HUES48 (cell line): ENCODE data around the gene TMEM145.

Experiments
- H3K27ac ChIP-seq: one replicate; pipeline ENCODE4 v1.7.0; 2013; ENCODE audit warnings: low read depth, low read length, inconsistent platforms
- H3K27me3 ChIP-seq: 2 replicates; pipeline ENCODE4 v1.6.1; 2013; ENCODE audit warnings: mild to moderate bottlenecking, low read length; ENCODE audit not compliant: control insufficient read depth, insufficient read depth
- H3K36me3 ChIP-seq: 2 replicates; pipeline ENCODE4 v1.6.1; 2013; ENCODE audit warnings: low read length; ENCODE audit not compliant: control insufficient read depth, insufficient read depth
- H3K4me1 ChIP-seq: 2 replicates; pipeline ENCODE4 v1.6.1; 2013; ENCODE audit warnings: mild to moderate bottlenecking, low read length; ENCODE audit not compliant: control insufficient read depth, insufficient read depth
- H3K4me3 ChIP-seq: 2 replicates; pipeline ENCODE4 v1.5.1; 2013; ENCODE audit warnings: mild to moderate bottlenecking, low read depth, low read length
- H3K9ac ChIP-seq: 2 replicates; pipeline ENCODE4 v1.6.1; 2013; ENCODE audit warnings: mild to moderate bottlenecking, low read depth, low read length, moderate library complexity
- H3K9me3 ChIP-seq: 2 replicates; pipeline ENCODE4 v1.6.1; 2013; ENCODE audit warnings: low read length; ENCODE audit not compliant: control insufficient read depth, insufficient read depth

TMEM145 gene

GRCh38 chr19:42317535-42317934 is 4.4 kb downstream of the TMEM145 start:
- Histone ChIP-seq H3K36me3 (no peaks in the 10 kb centered on the region), H3K9ac (no peak overlapping the region), H3K27ac (no peak overlapping the region), H3K9me3 (no peaks in the 10 kb centered on the region), H3K4me1 (no peaks in the 10 kb centered on the region), H3K4me3 (no peak overlapping the region), H3K27me3 (peaks cover 22% of the 10 kb centered on the region)

GRCh38 chr19:42322305-42322704 is 9.2 kb downstream of the TMEM145 start:
- H3K9ac ChIP-seq: no peak overlapping the region
- H3K36me3 ChIP-seq: no peaks in the 10 kb centered on the region
- H3K27ac ChIP-seq: no peak overlapping the region
- H3K27me3 ChIP-seq: peaks cover 23% of the 10 kb centered on the region
- no peaks in the 10 kb centered on the region for H3K9me3 ChIP-seq
- H3K4me1 ChIP-seq: no peaks in the 10 kb centered on the region; the same call in 1 of the 2 replicates
- no peak overlapping the region for H3K4me3 ChIP-seq

GRCh38 chr19:42323473-42323851 is 10.4 kb downstream of the TMEM145 start:
- Histone ChIP-seq H3K27ac (no peak overlapping the region), H3K9me3 (no peaks in the 10 kb centered on the region), H3K4me3 (peak overlapping the region; percentile 58; the same call in 1 of the 2 replicates), H3K27me3 (peaks cover 23% of the 10 kb centered on the region), H3K36me3 (no peaks in the 10 kb centered on the region), H3K4me1 (no peaks in the 10 kb centered on the region; the same call in 1 of the 2 replicates), H3K9ac (no peak overlapping the region)

DNA sequence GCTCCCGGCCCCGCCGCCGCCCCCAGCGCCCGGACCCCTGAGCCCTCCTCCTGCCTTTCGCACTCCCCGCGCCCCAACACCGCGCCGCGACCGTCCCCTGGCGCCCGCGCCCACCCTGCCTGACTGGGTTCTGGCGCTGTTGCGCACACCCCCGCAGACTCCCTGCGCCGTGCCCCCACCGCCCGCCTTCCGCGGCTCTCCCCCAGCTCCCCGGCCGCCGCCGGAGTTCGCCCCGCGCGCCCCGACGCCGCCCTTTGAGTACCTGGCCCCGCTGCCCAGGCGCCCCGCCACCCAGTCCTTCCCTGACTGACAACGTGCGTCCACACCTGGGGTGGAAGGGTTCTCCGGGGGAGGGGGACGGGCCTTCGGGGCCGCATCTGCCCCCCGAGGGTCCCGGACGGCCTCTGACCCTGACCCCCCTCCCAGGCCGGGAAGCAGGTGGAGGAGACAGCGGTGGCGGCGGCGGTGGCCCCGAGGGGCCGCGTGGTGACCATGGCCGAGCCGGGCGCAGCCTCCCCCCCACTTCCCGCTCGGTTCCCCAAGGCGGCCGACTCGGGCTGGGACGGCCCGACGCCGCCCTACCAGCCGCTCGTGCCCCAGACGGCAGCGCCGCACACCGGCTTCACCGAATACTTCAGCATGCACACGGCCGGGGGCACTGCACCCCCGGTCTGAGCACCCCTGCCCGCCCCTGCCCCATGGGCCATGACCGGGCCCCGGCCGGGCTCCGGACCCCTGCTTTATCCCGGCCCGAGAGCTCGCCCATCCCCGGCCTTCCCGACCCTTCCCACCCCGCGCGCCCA is 10.9 kb downstream of the TMEM145 start:
- Histone ChIP-seq H3K9me3 (no peaks in the 10 kb centered on the region), H3K27ac (no peak overlapping the region), H3K4me1 (no peaks in the 10 kb centered on the region; the same call in 1 of the 2 replicates), H3K4me3 (peak overlapping the region; percentile 58), H3K36me3 (no peaks in the 10 kb centered on the region), H3K9ac (no peak overlapping the region), H3K27me3 (peaks cover 23% of the 10 kb centered on the region)

DNA sequence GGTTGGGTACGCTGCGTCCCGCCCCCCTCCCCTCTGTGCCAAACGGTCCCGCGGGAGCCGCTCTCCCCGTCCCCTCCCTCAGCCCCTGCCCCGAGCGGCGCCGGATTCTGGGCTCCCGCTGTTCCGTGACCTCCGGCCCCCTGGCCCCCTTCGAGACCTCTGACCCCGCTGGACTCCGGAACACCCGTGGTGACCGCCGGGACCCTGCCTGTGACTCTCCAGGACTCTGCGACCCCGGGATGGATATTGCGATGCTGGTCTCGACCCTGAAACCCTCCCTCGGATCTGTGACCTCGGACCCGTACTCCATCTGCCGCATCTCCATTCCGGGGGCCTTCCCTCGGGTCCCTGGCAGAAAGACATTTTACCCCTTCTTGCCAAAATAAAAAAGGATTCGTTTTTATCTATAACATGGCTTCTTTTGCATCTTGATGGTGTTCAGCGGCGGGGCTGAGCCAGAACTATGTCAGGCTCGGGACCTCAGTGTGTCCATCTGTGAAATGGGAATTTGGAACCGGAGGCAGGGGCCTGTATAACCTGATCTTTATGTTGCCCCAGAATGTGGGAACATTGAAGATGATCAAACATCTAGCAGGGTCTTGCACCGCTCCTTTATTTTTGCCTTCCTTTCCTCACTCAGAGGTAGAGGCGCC is 11.7 kb downstream of the TMEM145 start:
- peak overlapping the region; percentile 37 for H3K27ac ChIP-seq
- H3K27me3 ChIP-seq: peaks cover 23% of the 10 kb centered on the region
- no peaks in the 10 kb centered on the region; the same call in 1 of the 2 replicates for H3K4me1 ChIP-seq
- H3K9me3 ChIP-seq: no peaks in the 10 kb centered on the region
- no peak overlapping the region for H3K9ac ChIP-seq
- H3K4me3 ChIP-seq: peak overlapping the region; percentile 58
- no peaks in the 10 kb centered on the region for H3K36me3 ChIP-seq

DNA sequence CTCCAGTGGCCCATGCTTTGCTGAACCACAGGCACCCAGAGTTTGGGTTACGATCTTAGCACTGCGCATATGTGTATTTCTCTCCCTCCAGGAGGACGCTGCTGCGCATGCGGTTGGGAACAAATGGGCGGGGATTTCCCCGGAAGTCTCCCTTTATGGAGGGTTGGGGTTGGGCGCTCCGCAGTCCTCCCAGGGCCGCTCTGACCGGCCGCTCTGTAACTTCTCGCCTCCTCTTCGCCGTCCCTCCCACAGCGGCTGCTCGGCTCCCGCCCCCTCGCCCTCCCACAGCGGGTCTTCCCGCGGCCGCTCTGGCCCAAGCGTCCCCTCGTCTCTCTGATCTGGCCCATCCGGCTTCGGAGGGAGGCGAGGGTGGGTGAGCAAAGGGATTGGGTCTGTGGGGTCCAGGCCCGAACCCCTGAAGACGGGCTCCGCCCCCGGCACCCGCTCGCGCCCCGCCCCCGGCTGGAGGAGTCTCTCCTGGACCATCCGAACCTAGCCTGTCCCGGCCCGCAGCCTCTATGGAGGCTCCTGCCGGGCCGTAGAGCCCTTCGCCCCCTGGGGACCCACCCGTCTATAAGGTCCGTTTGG is 12.3 kb downstream of the TMEM145 start, which contains the start of gene MEGF8:
Gene MEGF8 (plus strand): TSS at position 328 of the 588 bp plus-strand sequence. CDS start 609 bp downstream, outside the sequence.
- peak within 1 kb of the TSS; percentile 78 for H3K4me3 ChIP-seq
- H3K9me3 ChIP-seq: no peaks in the 10 kb centered on the region
- H3K36me3 ChIP-seq: no peaks in the 10 kb centered on the region
- no peaks in the 10 kb centered on the region; the same call in 1 of the 2 replicates for H3K4me1 ChIP-seq
- peak within 1 kb of the TSS; percentile 75 for H3K27ac ChIP-seq
- H3K27me3 ChIP-seq: peaks cover 23% of the 10 kb centered on the region
- peak within 1 kb of the TSS; percentile 43 for H3K9ac ChIP-seq

GRCh38 chr19:42325896-42326771 is 13.0 kb downstream of the TMEM145 start:
- no peaks in the 10 kb centered on the region; the same call in 1 of the 2 replicates for H3K4me1 ChIP-seq
- H3K27me3 ChIP-seq: peaks cover 23% of the 10 kb centered on the region
- H3K9ac ChIP-seq: peak overlapping the region; percentile 43
- no peaks in the 10 kb centered on the region for H3K9me3 ChIP-seq
- H3K27ac ChIP-seq: peak overlapping the region; percentile 75
- H3K36me3 ChIP-seq: no peaks in the 10 kb centered on the region
- H3K4me3 ChIP-seq: peak overlapping the region; percentile 78

- Histone ChIP-seq H3K27me3 (peaks cover 19% of the 10 kb centered on the region), H3K4me3 (peak overlapping the region; percentile 78; the same call in 1 of the 2 replicates), H3K4me1 (no peaks in the 10 kb centered on the region; the same call in 1 of the 2 replicates), H3K36me3 (no peaks in the 10 kb centered on the region), H3K27ac (no peak overlapping the region), H3K9ac (no peak overlapping the region), H3K9me3 (no peaks in the 10 kb centered on the region)
Measured at GRCh38 chr19:42326969-42327368, 13.9 kb downstream of the TMEM145 start.

GRCh38 chr19:42327381-42327780 is 14.3 kb downstream of the TMEM145 start:
- no peak overlapping the region for H3K27ac ChIP-seq
- H3K4me3 ChIP-seq: peak overlapping the region; percentile 78; the same call in 1 of the 2 replicates
- no peaks in the 10 kb centered on the region for H3K9me3 ChIP-seq
- no peaks in the 10 kb centered on the region for H3K36me3 ChIP-seq
- no peaks in the 10 kb centered on the region; the same call in 1 of the 2 replicates for H3K4me1 ChIP-seq
- H3K27me3 ChIP-seq: peaks cover 15% of the 10 kb centered on the region
- H3K9ac ChIP-seq: no peak overlapping the region

DNA sequence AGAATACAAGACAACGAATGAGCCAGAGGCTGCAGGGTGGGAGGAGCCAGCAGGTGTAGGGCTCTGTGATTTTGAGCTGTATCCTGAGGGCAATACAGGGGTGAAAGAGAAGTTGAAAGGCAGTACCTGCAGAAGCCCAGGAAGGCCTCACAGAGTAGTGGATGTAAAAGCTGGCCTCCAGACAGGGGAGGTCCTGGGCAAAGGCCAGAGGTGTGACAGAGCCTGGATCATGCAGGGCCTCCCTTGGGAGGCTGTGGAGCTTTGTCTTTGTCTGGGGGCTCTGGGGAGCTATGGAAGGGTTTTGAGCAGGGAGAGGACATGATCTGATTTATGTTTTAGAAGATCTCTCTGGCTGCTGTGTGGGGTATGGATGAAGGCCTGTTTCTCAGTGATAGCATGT is 15.0 kb downstream of the TMEM145 start:
- no peak overlapping the region for H3K9ac ChIP-seq
- H3K27me3 ChIP-seq: peaks cover 12% of the 10 kb centered on the region
- H3K4me3 ChIP-seq: no peak overlapping the region
- H3K4me1 ChIP-seq: no peaks in the 10 kb centered on the region; the same call in 1 of the 2 replicates
- no peaks in the 10 kb centered on the region for H3K9me3 ChIP-seq
- no peak overlapping the region for H3K27ac ChIP-seq
- H3K36me3 ChIP-seq: no peaks in the 10 kb centered on the region
